Prostate gland (tissue), 2 donors: ENCODE results near the gene SYDE1. TPM values are rescaled to one million over a fixed set of nuclear protein-coding genes. Genes with fewer than 3 reads are reported as not detected.

Experiments used
- DNase-seq: peaks from one replicate; pipeline ENCODE4 v3.0.0-alpha.2; 2019; ENCODE audit warnings: low spot score
- H3K27ac ChIP-seq, 2 donors: fragments of 200-600 bp; sonication (generic); 2 replicates each; pipeline ENCODE4 v1.5.1; 2017 to 2019
- H3K27me3 ChIP-seq: fragments of 200-600 bp; sonication (generic); replicated peaks from 2 replicates; pipeline ENCODE4 v1.5.1; 2019; ENCODE audit not compliant: insufficient read depth
- H3K36me3 ChIP-seq, 2 donors: fragments of 200-600 bp; sonication (generic); 1 replicate in 1 of 2; 2 replicates in 1 of 2; pipeline versions ENCODE4 v1.5.1 to v1.8.1; 2017 to 2019
- H3K4me1 ChIP-seq: fragments of 200-600 bp; sonication (generic); replicated peaks from 2 replicates; pipeline ENCODE4 v1.5.1; 2019
- H3K4me3 ChIP-seq, 2 donors: fragments of 200-600 bp; sonication (generic); 2 replicates each; pipeline ENCODE4 v1.5.1; 2017 to 2019
- H3K9me3 ChIP-seq: fragments of 200-600 bp; sonication (generic); 2 replicates; pipeline ENCODE4 v1.5.1; 2017
- POLR2A ChIP-seq: fragments of 450-650 bp; IDR thresholded peaks from one replicate; pipeline ENCODE4 v1.6.1; 2016; ENCODE audit warnings: antibody characterized with exemption, mild to moderate bottlenecking
- POLR2AphosphoS5 ChIP-seq: sonication (generic); formaldehyde crosslinking; IDR thresholded peaks from one replicate; pipeline ENCODE4 v1.6.1; 2017; ENCODE audit warnings: antibody characterized with exemption
- WGBS: methylation state at CpG from one replicate; pipeline ENCODE4 v1.1.5; 2018; 5-methylcytosine and 5-hydroxymethylcytosine counted together
- intact Hi-C: fragments of 100-400 bp; cut with DNase I; formaldehyde crosslinking; loops from one replicate; pipeline ENCODE4 v1.14.2; 2022
- total RNA-seq, 2 donors: library from RNA; depleted of rRNA; stranded (reverse); fragments of >200 nt; gene quantifications; one replicate each; pipeline ENCODE4 v1.1.0, GENCODE V29; 2016
- TF ChIP-seq, protein P1 (sequence below), 4 experiments: fragments of 200-600 bp in 2 of 4; fragments of 450-650 bp in 2 of 4; sonication (generic) in 2 of 4; IDR thresholded peaks; 1 replicate in 3 of 4; 2 replicates in 1 of 4; pipeline ENCODE4 v1.5.1; 2016 to 2019; ENCODE audit warnings: antibody characterized with exemption in 4 of 4, mild to moderate bottlenecking in 2 of 4, moderate library complexity in 2 of 4

Gene SYDE1
- total RNA-seq, 2 donors from 2014 or later, result 12.2 to 30.4 TPM

DNA sequence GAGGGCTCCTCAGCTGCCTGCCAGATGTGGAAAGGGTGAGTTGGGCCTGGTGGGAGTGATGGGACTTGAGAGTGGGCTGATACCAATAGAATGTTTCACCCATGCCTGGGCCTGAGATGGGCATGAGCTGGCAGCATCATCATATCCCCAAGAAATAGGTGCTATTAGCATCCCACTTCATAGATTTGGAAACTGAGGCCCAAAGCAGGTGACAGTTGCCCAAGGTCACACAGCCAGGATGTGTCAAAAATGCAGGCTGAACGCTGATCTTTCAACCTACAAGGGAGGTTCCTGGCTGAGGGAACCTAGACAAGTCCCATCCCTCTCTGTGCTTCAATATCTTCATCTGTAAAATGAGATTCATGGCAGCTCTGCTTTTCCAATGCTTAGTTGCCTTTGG is 4.6 kb downstream of the SYDE1 start:
- no peak for TF ChIP-seq POLR2A

DNA sequence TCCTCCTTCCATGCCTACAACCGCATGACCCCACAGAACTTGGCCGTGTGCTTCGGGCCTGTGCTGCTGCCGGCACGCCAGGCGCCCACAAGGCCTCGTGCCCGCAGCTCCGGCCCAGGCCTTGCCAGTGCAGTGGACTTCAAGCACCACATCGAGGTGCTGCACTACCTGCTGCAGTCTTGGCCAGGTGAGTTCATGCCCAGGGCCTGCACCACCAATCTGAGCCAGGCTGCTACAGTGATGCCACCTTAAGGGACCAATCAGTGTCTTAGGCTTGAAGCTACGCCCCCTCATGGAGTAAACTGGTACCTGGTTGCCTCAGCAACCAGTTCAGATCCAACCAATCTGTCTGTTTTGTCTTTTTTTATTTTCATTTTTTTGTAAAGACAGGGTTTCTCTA is 5.2 kb downstream of the SYDE1 start:
- Histone ChIP-seq H3K9me3 (no peaks in the 10 kb centered on the region), H3K4me3 (no peak overlapping the region), H3K27ac (no peak overlapping the region), H3K4me1 (no peaks in the 10 kb centered on the region), H3K36me3 (peaks cover 0 to 7% of the 10 kb centered on the region in 2 donors), H3K27me3 (no peaks in the 10 kb centered on the region)
- WGBS, result 90% methylated on average over 11 of the region's 11 CpGs
- no peak for DNase-seq
- no peak for TF ChIP-seq POLR2AphosphoS5
- TF ChIP-seq, protein P1, sequence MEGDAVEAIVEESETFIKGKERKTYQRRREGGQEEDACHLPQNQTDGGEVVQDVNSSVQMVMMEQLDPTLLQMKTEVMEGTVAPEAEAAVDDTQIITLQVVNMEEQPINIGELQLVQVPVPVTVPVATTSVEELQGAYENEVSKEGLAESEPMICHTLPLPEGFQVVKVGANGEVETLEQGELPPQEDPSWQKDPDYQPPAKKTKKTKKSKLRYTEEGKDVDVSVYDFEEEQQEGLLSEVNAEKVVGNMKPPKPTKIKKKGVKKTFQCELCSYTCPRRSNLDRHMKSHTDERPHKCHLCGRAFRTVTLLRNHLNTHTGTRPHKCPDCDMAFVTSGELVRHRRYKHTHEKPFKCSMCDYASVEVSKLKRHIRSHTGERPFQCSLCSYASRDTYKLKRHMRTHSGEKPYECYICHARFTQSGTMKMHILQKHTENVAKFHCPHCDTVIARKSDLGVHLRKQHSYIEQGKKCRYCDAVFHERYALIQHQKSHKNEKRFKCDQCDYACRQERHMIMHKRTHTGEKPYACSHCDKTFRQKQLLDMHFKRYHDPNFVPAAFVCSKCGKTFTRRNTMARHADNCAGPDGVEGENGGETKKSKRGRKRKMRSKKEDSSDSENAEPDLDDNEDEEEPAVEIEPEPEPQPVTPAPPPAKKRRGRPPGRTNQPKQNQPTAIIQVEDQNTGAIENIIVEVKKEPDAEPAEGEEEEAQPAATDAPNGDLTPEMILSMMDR (IDR thresholded peaks at IDR 0.05), result no peak
- TF ChIP-seq POLR2A, result no peak
- intact Hi-C loops, result no loop called here

More for the DNA sequence above, 4.6 kb downstream of the SYDE1 start:
- Histone ChIP-seq H3K4me1 (no peaks in the 10 kb centered on the region), H3K36me3 (peaks cover 0 to 3% of the 10 kb centered on the region in 2 donors), H3K27me3 (no peaks in the 10 kb centered on the region), H3K27ac (no peak overlapping the region), H3K9me3 (no peaks in the 10 kb centered on the region), H3K4me3 (no peak overlapping the region)
- intact Hi-C loops, result no loop called here
- no peak for DNase-seq
- WGBS, result 100% methylated on average over 1 of the region's 1 CpG

DNA sequence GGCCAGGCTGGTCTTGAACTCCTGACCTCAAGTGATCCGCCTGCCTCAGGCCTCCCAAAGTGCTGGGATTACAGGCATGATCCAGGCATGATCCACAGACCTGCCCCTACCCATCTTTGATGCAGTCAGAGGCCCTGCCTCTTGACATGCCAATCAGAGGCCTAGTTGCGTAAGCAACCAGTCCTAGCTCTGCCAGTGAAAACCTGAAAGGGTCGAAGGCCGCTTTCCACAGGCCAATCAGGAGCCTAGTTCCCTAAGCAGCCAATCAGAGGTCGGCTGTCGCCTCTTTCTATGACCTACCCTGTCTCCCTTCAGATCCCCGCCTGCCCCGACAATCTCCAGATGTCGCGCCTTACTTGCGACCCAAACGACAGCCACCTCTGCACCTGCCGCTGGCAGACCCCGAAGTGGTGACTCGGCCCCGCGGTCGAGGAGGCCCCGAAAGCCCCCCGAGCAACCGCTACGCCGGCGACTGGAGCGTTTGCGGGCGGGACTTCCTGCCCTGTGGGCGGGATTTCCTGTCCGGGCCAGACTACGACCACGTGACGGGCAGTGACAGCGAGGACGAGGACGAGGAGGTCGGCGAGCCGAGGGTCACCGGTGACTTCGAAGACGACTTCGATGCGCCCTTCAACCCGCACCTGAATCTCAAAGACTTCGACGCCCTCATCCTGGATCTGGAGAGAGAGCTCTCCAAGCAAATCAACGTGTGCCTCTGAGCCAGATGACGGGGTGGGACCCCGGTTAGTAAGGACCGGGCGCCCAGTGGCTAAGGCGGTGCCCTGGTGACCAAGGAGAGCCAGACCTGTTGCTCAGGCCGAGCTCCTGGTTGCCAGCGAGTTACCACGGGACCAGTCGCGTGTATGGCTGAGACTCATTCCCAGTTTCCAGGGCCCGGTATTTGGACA is 6.3 kb downstream of the SYDE1 start:
- Histone ChIP-seq H3K27me3 (no peaks in the 10 kb centered on the region), H3K9me3 (no peaks in the 10 kb centered on the region), H3K27ac (no peak overlapping the region), H3K4me3 (no peak overlapping the region), H3K4me1 (no peaks in the 10 kb centered on the region), H3K36me3 (peaks cover 0 to 11% of the 10 kb centered on the region in 2 donors)
- TF ChIP-seq POLR2A (no peak), POLR2AphosphoS5 (no peak)
- TF ChIP-seq, protein P1 (IDR thresholded peaks at IDR 0.05), result no peak
- no peak for DNase-seq
- WGBS, result 93% methylated on average over 57 of the region's 58 CpGs
- intact Hi-C loops, result no loop called here

DNA sequence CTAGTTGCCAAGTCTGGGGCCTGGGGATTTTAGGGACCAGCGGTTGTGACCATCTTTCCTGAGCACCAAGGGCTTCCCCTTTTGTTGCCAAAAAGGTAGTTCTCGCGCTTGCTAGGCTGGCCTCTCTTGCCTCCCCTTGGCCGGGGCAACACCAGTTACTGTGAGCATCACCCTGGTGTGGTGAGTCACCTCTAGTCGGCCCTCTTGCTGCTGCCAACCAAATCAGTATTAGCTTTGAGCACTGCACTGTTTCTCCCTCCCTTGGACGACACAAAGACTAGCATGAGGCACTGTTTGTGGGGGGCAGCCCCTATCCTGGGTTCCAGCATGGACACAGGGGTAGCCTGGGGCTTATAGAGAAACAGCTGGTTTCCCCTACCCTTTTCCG is 6.9 kb downstream of the SYDE1 start:
- Histone ChIP-seq H3K27me3 (no peaks in the 10 kb centered on the region), H3K9me3 (no peaks in the 10 kb centered on the region), H3K27ac (no peak overlapping the region), H3K36me3 (peaks cover 0 to 11% of the 10 kb centered on the region in 2 donors), H3K4me3 (no peak overlapping the region), H3K4me1 (no peaks in the 10 kb centered on the region)
- WGBS, result 63% methylated on average over 4 of the region's 7 CpGs
- intact Hi-C loops, result no loop called here
- no peak for DNase-seq
- no peak for TF ChIP-seq POLR2AphosphoS5
- no peak for TF ChIP-seq POLR2A
- TF ChIP-seq, protein P1 (IDR thresholded peaks at IDR 0.05), result no peak

DNA sequence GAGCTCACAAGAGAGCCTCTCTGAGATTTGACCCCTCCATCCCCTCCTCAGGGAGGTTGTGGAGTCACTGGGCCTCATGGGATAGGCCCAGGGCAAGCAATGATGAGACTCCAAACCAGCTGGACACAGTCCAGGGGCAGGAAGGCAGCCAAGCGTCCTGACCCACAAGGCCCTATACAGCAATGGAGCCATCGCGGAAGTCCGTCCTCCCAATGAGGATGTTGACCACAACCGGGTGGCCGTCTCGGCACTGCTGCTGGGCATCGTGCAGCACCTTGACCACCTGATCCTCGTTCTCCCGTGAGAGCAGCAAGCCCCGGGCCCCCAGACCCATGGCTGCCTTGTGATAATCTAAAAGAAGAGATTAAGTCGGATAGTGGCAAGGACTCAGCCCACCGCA is 7.9 kb downstream of the SYDE1 start:
- Histone ChIP-seq H3K4me1 (no peaks in the 10 kb centered on the region), H3K9me3 (no peaks in the 10 kb centered on the region), H3K27ac (no peak overlapping the region), H3K4me3 (no peak overlapping the region), H3K27me3 (no peaks in the 10 kb centered on the region), H3K36me3 (peaks cover 0 to 11% of the 10 kb centered on the region in 2 donors)
- 70% methylated on average over 13 of the region's 13 CpGs for WGBS
- no peak for DNase-seq
- TF ChIP-seq POLR2A (no peak), POLR2AphosphoS5 (no peak)
- TF ChIP-seq, protein P1 (IDR thresholded peaks at IDR 0.05), result no peak
- intact Hi-C loops, result no loop called here
